HPDE6-E6E7 (cell line): ENCODE data around the gene MGRN1.

Experiments
- DNase-seq: peaks from one replicate; pipeline ENCODE4 v3.0.0; 2011; ENCODE audit warnings: missing footprints; ENCODE audit errors: extremely low spot score

Gene MGRN1

DNA sequence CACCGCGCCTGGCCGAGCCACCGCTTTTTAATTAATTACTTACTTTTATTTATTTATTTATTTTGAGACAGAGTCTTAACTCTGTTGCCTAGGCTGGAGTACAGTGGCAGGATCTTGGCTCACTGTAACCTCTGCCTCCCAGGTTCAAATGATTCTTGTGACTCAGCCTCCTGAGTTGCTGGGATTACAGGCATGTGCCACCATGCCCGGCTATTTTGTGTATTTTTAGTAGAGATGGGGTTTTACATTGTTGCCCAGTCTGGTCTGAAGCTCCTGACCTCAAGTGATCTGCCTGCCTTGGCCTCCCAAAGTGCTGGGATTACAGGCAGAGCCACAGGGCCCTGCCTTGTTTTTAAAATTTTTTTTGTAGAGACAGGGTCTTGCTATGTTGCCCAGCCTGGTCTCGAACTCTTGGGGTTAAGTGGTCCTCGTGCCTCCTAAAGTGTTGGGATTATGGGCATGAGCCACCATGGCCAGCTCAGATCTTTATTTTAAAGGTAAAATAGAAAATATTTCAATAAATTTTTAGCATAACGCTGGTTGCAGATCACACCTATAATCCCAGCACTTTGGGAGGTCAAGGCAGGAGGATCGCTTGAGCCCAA, 50.4 kb downstream of the MGRN1 start:
- no peak for DNase-seq

DNA sequence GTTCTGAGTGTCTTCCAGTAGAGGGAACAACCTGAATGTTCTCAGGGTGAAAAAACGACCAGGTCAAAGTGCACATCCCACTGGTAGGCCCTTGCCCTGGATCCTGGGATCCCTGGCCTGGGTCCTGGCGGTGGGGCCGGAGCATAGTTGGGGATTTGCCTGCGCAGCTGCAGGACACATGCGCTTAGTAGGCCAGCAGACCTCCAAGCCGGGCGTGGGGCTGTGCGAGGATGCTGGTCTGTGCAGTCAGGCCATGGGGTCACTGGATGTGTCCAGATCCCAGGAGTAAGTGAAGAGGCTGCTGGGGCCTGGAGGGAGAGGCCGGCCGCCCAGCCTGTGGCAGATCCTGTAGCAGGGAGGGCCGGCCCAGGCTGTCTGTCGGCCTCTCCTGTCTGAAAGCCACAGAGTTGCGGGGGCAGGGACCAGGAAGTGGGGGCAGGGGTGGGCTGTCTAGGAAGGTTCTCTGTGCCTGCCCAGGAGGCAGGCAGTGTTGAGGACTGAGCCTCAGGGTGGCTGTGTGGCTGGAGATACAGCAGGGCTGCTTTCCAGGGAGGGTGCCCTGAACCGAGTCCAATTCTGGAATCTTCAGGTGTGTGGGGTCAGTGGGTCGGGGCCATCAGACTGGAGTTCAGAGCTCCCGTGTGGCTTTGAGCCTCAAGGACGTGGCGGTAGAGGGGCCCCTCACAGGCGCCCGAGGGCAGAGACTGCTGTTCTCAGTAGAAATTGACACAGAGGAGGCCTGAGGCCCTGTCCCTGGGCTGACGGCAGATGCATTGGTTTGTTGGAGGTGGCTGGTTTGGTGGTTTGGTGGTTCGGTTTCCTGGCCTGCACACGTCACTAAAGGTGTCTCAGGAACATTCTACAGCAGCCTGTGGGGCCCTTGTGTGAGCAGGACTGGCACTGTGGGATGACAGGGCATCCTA, 51.5 kb downstream of the MGRN1 start:
- DNase-seq, result no peak

DNA sequence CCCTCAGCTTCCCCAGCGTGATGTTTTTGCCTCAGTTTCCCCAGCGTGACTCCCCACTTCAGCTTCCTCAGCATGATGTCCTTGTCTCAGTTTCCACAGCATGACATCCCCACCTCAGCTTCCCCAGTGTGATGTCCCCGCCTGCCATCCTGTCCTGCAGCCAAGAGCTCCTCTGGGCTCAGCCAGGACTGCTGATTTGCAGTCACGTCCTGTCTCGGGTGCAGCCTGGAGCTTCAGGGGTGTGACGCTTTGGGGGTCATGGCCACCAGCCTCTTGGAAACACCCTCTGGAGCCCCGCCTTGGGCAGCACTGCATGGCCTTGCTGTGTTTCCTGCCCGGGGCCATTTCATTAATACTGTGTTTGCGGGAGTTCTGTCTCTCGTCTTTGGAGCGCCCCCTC, 52.2 kb downstream of the MGRN1 start:
- DNase-seq, result no peak

DNA sequence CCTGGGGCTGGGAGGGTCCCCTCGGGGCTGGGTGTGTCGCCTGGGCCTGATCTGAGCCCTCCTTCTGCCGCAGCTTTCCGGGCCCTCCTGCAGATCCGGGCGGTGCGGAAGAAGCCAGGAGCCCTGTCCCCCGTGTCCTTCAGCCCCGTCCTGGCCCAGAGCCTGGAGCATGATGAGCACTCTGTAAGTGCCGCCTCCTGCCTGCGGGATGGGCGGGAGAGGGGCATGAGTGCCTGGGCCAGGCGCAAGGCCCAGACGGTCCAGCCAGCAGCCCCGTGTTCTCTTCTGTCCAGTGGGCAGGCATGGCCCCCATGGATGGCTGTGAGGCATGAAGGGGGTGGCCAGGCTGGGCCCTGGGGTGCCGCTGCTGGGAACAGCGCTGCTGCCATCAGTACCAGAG, 52.8 kb downstream of the MGRN1 start:
- no peak for DNase-seq

DNA sequence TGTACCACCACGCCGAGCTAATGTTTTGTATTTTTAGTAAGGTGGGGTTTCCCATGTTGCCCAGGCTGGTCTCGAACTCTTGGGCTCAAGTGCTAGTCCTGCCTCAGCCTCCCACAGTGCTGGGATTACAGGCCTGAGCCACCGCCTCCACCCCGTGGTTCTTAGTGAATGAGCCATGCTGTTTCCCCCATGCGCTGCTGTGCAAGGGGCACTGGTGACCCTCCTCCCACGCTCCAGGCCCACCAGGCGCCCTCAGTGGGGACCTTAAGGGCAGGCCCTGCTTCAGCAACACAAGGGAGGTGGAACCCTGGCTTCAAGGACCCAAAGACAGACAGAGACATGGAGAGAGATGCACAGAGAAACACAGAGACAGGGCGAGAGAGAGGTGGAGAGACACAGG, 53.4 kb downstream of the MGRN1 start:
- no peak for DNase-seq

DNA sequence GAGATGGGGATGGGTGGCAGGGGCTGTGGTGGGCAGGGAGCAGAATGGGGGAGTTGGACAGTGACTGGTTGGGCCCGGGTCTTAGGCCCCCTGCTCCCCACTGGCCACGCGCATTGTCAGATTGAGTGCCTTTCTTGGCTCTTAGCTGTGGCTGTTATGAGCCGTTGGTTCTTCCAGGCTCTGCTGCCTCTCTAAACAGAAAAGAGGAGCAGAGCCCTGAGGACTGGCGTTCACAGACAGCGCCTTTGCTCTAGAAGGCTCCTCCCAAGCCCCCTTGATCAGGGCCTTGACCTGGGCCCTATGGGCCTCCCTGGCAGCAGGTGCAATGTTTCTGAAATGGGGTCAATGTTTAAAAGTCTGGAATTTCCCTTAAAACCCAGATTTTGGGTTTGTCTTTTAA, 54.0 kb downstream of the MGRN1 start:
- no peak for DNase-seq

DNA sequence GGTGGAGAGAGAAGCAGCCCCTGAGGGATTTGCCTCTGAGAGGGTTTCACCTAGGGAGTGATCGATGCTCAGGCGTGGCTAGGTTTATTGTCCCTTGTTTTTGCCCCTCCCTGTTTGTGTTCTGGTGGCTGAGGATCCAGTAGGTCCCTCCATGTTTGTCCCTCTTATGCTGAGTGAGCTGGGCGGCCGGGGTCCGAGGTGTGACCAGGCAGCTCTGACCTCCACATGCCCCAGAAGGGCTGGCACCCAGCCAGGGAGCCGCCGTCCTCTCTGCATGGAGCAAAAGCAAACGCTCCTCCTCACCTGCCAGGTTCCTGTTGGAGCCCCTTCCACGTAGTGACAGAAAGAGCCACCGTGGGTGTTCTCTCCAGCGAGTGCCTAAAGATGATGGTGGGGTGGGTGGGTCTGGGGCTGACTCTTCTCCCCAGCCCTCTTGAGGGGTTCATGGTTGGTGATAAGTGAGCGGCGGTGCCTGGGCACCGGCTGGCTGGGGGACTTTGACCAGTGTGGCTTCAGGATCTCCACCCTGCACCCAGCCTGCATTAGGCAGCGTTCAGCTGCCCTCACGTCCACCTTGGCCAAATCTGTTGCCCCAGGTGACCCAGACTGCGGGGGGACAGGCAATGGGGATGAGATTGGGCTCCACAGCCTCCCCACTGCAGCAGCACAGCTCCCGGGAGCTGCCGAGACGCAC, 54.7 kb downstream of the MGRN1 start:
- DNase-seq, result no peak

DNA sequence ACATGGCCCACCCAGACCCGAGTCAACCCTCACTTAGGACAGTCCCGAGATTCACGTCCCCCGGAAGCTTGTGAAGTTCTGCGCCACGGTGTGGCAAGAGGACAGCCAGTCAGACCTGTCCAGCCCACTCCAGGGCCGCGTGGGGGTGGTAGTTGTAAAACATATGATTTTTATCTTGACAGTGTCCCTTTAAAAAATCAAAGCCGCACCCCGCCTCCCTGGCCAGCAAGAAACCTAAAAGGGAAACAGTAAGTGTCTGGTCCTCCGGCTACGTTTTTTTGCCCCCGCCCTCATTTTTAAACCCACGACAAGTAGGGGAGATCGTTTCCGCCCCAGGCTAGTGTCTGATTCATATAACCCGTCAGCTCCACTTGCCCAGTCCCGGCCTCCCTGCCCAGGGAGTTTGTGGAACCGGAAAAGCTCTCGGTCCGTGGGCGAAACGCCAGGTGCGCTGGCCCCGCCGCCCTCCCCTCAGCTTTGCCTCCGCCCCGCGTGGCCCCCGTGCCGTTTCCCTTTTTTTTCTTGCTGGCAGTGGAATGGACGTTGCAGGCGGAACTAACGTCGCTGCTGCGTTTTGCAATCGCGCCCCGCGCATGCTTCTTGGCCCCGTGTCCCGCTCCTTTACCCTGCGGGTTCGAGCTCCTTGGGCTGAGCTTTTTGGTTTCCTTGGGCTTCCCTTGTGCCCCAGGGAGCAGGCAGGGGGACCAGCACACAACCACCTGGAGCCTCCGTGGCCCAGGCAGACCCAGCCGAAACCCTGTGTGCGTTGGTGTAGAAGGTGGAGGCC, 55.4 kb downstream of the MGRN1 start:
- DNase-seq, result peak; percentile 66

DNA sequence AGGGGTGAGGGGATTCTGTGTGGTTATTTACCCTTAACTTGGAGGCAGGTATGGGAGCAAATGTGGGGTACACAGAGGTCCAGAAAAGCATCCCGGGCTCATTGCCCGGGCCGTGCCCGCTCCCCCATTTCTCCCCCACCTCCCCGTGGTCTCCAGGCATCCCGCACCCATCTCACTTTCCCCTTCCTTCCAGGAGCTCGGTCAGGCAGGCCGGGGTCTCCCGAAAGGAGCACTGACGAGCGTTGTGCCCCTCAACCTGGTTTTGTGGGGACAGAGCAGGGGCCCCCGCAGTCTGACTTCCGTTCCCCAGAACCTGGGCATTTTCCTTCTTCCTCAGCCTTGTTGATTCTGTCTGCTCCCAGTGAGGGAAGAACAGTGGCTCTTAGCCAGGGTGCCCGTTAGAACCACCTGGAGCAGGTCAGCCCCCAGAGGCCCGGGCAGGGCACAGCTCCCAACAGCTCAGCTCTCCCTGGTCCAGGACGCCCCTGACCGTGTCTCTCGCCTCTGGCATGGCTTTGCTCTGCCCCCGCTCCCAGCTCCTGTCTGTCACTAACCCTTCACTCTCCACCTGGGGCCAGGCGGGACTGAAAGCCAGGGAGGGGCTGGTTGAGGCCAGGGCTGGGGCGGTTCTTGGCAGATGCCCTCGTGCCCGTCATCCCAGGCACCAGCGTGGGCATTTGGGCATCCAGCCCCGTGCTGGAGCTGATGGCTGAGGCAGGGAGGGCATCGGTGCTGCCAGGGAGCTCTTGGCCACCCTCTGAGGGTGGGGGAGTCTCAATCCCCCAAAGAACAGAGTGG, 56.2 kb downstream of the MGRN1 start:
- DNase-seq, result no peak

DNA sequence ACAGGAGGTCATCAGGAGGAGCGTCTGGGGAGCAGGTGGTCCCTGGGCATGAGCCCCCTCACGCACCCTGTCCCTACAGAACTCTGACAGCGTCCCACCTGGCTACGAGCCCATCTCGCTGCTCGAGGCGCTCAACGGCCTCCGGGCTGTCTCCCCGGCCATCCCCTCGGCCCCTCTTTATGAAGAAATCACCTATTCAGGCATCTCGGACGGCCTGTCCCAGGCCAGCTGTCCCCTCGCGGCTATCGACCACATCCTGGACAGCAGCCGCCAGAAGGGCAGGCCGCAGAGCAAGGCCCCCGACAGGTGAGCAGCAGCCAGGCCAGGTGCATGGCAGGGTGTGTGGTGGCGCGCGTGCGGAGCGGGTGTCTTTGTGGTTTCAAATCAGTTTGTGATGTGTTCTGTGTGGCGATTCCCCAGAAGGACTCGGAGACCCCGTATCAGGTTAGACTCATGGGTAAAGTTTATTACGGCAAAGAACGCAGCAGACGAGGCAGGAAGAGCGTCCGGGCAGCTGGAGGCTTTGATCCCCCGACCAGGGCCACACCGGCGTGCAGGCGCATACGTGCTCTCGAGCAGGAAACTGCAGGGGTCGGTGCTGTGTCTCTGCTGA, 57.0 kb downstream of the MGRN1 start:
- no peak for DNase-seq

DNA sequence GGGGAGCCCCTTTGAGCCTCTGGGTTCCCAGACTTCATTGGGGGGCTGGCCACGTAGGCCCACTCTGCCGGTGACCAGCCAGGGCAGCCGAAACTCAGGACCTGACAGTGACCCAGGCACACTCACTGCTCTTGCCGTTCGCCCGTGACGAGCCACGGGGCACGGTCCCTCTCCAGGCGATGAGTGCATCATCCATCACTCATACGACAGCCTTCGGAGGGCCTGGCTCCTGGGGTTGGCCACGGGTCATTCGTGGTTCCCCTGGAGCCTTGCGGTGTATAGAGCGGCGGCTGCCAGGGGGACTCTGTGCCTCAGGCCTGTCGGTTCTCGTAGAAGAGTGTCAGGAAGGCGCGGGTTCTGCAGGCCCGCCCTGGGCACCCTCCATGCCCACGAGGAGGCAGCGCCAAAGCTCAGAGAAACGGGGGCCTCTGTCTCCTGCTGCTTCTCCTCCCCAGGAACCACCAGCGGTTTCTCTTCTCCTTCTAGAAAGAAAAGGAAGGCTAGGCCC, 57.5 kb downstream of the MGRN1 start:
- no peak for DNase-seq

DNA sequence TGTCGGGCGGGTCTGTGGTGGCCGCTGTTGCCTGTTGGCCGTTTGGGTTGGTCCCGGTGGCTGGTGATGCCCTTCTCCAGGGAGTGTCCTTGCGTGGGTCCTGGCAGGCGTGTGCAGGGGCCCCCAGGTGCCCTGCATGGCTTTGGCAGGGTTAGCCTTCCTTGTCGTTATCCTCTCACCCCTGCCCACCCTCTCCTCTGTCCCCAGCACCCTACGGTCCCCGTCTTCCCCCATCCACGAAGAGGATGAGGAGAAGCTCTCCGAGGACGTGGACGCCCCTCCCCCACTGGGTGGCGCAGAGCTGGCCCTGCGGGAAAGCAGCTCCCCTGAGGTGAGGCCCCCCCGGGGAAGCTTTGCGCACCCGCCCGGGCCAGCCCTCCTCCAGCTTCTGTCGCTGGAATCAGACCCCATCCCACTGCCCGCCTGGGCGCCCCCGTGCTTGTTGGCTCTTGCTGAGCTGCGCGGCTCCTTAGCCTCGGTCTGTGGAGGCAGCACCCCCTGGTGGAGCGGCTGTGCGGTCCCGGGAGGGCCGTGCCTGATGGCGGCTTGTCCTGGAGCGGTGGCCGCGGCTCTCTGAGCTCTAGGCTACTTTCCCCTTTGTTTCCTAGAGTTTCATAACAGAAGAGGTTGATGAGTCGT, 58.1 kb downstream of the MGRN1 start:
- no peak for DNase-seq

DNA sequence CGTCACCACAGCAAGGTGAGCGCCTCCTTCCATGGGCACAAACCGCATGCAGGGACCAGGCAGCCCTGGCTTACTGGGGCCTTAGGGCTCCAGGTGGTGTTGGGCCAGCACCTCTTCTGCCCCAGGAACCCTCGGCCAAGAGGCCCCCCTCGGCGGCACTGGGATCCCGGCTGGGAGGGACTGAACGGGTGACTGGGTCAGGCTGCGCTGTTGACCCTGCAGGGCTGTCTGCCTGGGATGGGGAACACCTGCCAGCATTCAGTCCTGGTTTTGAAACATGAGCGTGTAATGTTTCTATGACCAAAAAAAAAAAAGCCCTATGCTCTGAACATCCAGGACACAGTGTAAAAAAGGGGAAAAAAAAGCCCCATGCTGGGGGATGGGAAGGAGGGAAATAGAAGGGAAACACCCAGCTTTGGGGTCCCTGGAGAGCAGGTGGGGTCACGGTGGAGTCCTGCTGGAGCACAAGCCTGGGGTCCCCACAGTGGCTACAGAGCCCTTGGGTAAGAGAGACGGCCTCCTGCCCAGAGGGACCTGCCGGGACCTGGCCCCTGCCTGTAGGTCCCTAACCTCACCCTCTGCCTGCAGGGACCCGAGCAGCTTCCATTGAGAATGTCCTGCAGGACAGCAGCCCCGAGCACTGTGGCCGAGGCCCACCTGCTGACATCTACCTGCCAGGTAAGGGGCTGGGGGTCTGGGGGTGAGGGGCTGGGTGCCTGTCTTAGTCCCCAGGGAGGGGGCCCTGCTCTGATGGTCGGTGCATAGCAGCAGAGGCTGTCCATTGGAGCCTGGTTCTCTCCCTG, 58.8 kb downstream of the MGRN1 start:
- no peak for DNase-seq

DNA sequence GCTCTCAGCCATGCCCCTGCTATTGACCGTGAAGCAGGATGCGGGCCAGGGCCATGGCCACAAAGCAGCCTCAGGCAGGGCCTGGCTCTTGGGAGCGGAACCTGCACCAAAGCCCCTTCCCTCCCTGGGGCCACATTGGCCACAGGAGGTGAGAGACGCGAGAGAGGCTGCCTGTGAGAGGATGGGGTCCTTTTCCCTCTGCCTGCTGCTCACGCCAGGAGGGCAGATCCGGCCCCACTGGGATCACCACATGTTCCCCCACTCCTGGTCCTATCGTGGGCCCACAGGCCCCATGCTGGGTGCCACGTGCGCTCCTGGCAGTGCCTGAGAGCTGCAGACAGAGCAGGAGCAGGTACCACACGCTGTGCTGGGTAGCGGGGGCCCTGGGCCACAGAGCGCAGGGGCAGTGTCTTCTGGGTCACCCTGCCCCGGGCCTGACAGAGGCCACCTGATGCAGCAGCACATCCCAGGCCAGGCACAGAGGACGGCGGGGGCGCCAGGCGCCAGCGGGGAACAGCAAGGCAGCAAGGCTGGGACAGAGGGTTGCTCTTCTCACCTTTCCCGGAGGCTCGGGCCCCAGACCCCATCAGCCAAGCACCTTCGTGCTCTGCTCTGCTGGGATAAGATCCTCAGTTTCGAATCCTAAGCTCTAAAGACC, 59.6 kb downstream of the MGRN1 start:
- DNase-seq, result no peak

DNA sequence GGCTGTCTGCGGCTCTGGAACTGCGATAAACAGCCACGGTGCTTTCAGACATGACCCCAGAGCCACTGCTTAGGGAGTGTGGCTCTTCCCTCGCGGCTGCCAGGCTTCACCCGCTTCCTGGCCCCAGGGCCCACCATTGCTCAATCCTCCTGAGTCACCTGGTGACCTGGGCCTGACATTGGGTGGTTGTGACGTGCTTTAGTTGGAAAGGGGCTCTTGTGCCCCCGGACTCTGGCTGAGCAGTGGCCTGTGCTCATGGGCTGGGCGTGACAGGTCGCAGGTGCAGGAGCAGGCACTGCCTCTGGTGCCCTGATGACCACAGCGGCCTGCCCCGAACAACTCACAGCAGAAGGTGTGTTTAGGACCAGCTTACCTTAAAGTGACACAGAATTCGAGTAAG, 60.1 kb downstream of the MGRN1 start:
- DNase-seq, result no peak

DNA sequence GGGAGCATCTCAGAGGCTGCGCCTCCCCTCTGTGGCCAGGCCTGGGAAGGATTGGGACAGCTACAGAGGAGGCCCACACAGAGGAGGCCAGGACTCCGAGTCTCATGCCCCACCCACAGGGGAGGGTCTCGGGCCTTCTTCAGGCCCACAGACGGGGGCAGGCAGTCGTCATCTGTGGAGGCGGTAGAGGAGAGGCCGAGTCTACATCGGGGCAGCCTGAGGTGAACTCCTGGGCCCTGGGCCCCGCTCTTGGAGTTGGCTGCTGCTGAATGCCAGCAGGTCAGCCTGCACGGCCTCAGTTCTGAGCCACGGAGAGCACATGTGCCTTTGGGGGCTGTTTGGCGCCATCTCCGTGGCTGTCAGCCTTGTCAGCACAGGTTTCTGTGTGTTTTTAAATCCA, 60.7 kb downstream of the MGRN1 start:
- DNase-seq, result no peak

DNA sequence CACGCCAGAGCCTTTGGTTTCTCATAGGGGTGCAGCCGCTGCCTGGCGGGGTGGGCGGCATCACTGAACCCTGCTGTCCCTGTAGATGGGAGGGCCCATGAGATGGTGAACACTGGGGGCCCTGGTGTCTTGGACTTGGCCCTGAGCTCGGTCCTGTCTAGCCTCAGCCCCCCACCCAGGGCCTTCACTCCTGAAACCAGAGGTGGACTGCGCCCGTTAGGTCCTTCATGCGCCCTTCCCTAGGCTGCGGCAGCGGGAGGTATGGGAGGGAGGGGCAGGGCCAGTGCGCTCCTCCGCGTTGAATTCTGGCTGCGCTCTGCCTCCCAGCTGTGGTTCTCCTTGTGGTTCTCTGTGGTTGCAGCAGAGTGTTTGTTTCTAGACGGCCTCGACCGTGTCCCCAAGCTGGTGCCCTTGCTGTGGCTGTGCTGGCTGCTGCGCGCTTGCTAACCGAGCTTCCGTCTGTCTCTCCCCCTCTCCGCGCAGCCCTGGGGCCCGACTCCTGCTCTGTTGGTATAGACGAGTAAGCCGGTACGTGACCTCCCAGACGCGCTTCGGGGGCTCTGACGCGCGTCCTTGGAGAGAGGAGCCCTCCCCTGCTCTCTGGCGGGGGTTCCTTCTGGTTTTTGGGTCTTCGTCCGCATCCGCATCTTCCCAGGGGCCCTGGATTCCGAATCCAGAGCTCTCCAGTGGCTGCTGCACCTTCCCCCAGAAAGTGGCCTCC, 61.3 kb downstream of the MGRN1 start:
- DNase-seq, result no peak
